D721Med (cell line): ENCODE data around the gene DCTN1.

Source experiments
- DNase-seq: peaks from one replicate; pipeline ENCODE4 v3.0.0; 2011; ENCODE audit warnings: low spot score; ENCODE audit not compliant: insufficient read length
- FAIRE-seq: peaks from 2 replicates; lab custom pipeline; 2011; peaks lifted over from hg19 to GRCh38; lab: Jason Lieb, UNC
- CTCF ChIP-seq: IDR thresholded peaks from 2 replicates; pipeline ENCODE4 v1.5.1; 2012; ENCODE audit warnings: mild to moderate bottlenecking, control low read depth; ENCODE audit not compliant: insufficient read depth; ENCODE audit errors: missing control alignments

The DCTN1 gene

DNA sequence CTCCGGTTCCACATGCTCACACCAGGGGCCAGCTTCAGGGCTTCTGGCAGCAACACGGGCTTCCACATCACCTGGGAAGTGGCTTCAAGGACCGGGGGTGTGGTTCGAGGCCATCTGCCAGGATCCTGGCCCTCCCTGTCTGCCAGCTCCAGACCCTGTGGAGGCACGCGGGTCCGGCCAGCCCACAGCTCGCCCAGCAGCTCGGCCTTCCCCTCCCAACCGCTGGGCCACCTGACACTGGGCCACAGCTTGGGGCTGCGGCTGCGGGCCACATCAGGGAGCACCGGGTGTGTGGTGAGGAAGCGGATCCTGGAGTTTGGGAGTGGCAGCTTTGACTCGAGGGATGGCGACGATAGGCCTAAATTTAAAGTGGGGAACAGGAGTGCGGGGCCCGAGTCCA lies 34.3 kb upstream of the DCTN1 start:
- TF ChIP-seq CTCF: no peak
- FAIRE-seq: no peak

DNA sequence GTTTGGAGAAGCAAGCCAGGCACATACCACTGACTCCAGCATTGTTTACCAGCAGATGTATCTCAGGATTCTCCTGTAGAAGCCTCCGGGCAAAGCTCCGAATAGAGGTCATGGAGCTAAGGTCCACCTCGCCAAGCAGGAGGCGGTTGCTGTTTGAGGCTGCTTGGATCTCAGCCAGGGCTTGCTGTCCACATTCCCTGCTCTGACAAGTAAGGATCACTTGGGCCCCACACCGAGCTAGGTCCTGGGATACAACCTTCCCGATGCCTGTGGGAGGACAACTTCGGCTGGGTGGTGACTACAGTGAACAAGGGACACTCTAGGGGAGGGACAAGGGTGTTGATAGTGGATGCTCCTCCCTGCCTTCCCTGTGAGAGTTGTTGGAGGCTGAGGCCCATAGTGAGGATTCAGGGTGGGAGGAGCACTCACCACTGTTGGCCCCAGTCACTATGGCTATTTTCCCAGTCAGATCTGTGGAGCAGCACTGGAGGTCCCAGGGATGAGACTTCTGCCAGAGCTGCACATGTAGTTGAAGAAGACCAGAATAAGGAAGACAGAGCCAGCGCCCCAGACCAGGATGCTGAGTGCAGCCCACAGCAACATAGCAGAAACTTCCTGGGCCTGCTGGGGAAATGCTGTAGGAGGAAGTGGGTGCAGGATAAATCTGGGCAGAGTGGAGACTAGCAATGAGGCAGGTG lies 33.0 kb upstream of the DCTN1 start:
- TF ChIP-seq CTCF: no peak
- DNase-seq: no peak
- FAIRE-seq: no peak

More for the DNA sequence above, 34.3 kb upstream of the DCTN1 start:
- DNase-seq: peak; percentile 15

- DNase-seq (no peak), FAIRE-seq (no peak)
- no peak for TF ChIP-seq CTCF
These were observed 27.6 kb upstream of the DCTN1 start for GRCh38 chr2:74407682-74408081.

DNA sequence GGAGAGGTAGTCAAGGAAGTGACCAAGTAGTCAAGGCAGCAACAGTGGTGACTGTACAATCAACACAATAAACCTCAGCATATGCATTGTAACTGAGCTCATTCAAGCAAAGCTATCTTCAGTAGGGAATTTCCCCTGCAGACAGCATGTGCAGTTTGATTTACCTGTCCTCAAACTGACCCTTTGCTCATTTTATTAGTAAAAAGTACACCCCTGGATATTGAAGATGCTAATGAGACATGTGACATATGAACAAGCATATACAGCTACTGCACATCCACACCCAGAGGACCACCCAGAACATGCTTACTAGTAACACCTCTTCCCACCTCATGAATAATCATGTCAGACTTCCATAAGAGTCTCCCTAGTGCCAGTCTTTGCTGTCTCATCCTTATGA lies 25.9 kb upstream of the DCTN1 start:
- DNase-seq: no peak
- no peak for FAIRE-seq
- no peak for TF ChIP-seq CTCF

- TF ChIP-seq CTCF: no peak
- FAIRE-seq: no peak
- DNase-seq: no peak
These were observed 21.8 kb upstream of the DCTN1 start for GRCh38 chr2:74401891-74402290.

DNA sequence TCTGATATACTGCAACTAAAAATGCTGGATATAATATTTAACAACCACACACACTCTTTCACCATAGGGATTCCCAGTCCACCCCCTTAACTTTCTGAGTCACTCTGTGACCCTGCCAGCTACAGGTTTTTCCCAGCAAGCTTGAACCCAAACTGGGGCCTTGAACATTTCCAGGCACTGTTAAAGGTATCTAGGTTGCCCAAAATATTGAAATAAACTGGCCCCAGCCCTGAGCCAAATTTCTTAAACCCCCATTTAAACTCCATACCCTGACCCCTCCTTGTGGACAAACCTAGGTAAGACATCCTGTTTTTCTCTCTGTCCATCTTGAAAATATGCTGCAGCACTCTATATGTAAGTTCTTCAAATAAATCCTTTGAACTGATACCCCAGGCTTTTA lies 19.7 kb upstream of the DCTN1 start:
- no peak for FAIRE-seq
- peak; percentile 41 for TF ChIP-seq CTCF
- DNase-seq: no peak

DNA sequence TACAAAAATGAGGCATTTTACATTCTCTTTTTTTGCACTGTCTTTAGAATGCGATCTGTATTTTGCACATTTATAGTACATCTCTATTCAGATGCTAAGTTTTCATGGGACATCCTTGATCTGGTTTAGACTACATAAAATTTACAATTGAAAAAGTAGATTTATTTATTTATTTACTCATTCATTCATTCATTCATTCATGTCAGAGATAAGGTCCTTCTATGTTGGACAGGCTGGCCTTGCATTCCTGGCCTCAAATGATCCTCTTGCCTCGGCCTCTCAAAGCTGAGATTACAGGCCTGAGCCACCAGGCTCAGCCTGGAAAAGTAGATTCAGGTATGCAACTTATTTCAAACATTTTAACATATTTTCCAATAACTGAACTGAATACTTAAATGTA lies 16.0 kb upstream of the DCTN1 start:
- no peak for TF ChIP-seq CTCF
- FAIRE-seq (no peak), DNase-seq (no peak)
